Thyroid gland (tissue), 4 donors: ENCODE measurements around the gene CIRBP.

Experiments used
- CTCF ChIP-seq, 6 experiments: fragments of 200-600 bp in 3 of 6; fragments of 450-650 bp in 3 of 6; sonication (generic) in 3 of 6; IDR thresholded peaks; one replicate each; pipeline ENCODE4 v1.5.1; 2016 to 2019; ENCODE audit warnings: antibody characterized with exemption in 6 of 6, mild to moderate bottlenecking in 2 of 6, inconsistent platforms in 1 of 6, moderate library complexity in 1 of 6
- POLR2A ChIP-seq, 2 donors: fragments of 450-650 bp; IDR thresholded peaks; one replicate each; pipeline ENCODE4 v1.6.1; 2017; ENCODE audit warnings: antibody characterized with exemption in 2 of 2, mild to moderate bottlenecking in 2 of 2, moderate library complexity in 1 of 2

- TF ChIP-seq CTCF (IDR thresholded peaks at IDR 0.05), result no peak
- no peak for TF ChIP-seq POLR2A (IDR thresholded peaks at IDR 0.05)
Measured at GRCh38 chr19:1292419-1293151, 23.5 kb downstream of the CIRBP start.
